Stimulated activated CD4-positive, alpha-beta T cell treated with anti-CD3 and anti-CD28 coated beads, Interleukin-2, amount 100 ng/mL, for 4 hours (primary cell): ENCODE measurements around the gene PTPRE.

Experiments used
- DNase-seq: peaks from one replicate; pipeline ENCODE4 v3.0.0-alpha.2; 2020; ENCODE audit warnings: low read depth

The PTPRE gene

GRCh38 chr10:127906548-127907377, at the start of gene PTPRE:
PTPRE (plus strand) TSS chr10:127907103; CDS start chr10:128040882, 133,779 bp downstream.
- peak; percentile 67 for DNase-seq

GRCh38 chr10:127860592-127860991, 46.3 kb upstream of the PTPRE start:
- DNase-seq, result no peak

- no peak for DNase-seq
Measured at GRCh38 chr10:127863231-127863825, 43.6 kb upstream of the PTPRE start.

GRCh38 chr10:127866276-127867013, 40.5 kb upstream of the PTPRE start:
- DNase-seq, result no peak

GRCh38 chr10:127867805-127868204, 39.1 kb upstream of the PTPRE start:
- no peak for DNase-seq

- DNase-seq, result no peak
Measured at GRCh38 chr10:127869329-127869728, 37.6 kb upstream of the PTPRE start.

GRCh38 chr10:127871631-127872010, 35.3 kb upstream of the PTPRE start:
- no peak for DNase-seq

- no peak for DNase-seq
Measured at GRCh38 chr10:127872011-127872761, 34.7 kb upstream of the PTPRE start.

GRCh38 chr10:127872871-127873600, 33.9 kb upstream of the PTPRE start:
- no peak for DNase-seq

- DNase-seq, result no peak
Measured at GRCh38 chr10:127873901-127874470, 32.9 kb upstream of the PTPRE start.

GRCh38 chr10:127874671-127875448, 32.0 kb upstream of the PTPRE start:
- no peak for DNase-seq

- DNase-seq, result no peak
Measured at GRCh38 chr10:127875449-127875765, 31.5 kb upstream of the PTPRE start.

- DNase-seq, result no peak
Measured at GRCh38 chr10:127875916-127876315, 31.0 kb upstream of the PTPRE start.

GRCh38 chr10:127877116-127877515, 29.8 kb upstream of the PTPRE start:
- DNase-seq, result no peak

GRCh38 chr10:127877699-127878098, 29.2 kb upstream of the PTPRE start:
- DNase-seq, result no peak

- DNase-seq, result no peak
Measured at GRCh38 chr10:127878475-127879055, 28.3 kb upstream of the PTPRE start.

- DNase-seq, result no peak
Measured at GRCh38 chr10:127880557-127880956, 26.3 kb upstream of the PTPRE start.

GRCh38 chr10:127881262-127881661, 25.6 kb upstream of the PTPRE start:
- DNase-seq, result no peak

GRCh38 chr10:127882391-127882790, 24.5 kb upstream of the PTPRE start:
- no peak for DNase-seq

GRCh38 chr10:127882801-127883459, 24.0 kb upstream of the PTPRE start:
- DNase-seq, result no peak
